CD8-positive, alpha-beta memory T cell (primary cell): ENCODE results near the gene CDC42EP5. TPM values are rescaled to one million over a fixed set of nuclear protein-coding genes. Genes with fewer than 3 reads are reported as not detected.

Experiments used
- CTCF ChIA-PET: fragments of 350-600 bp; sonication (Branson Sonifier 250); formaldehyde crosslinking; loops from one replicate; lab custom pipeline; 2021; ENCODE audit warnings: antibody characterized with exemption; lab: Charles Lee
- POLR2A ChIA-PET: fragments of 350-600 bp; sonication (Branson Sonifier 250); formaldehyde crosslinking; loops from one replicate; lab custom pipeline; 2021; ENCODE audit warnings: antibody characterized with exemption; lab: Charles Lee
- DNase-seq, 5 donors: peaks; one replicate each; pipeline versions ENCODE4 v3.0.0 to v3.0.0-alpha.2; 2020 to 2022; ENCODE audit warnings: mixed read lengths in 1 of 5
- H3K27ac ChIP-seq: one replicate; pipeline ENCODE4 v1.7.0; 2013; ENCODE audit warnings: low read depth, mild to moderate bottlenecking, low read length, moderate library complexity
- H3K27me3 ChIP-seq: 2 replicates; pipeline ENCODE4 v1.7.0; 2013; ENCODE audit warnings: low read length, mild to moderate bottlenecking; ENCODE audit not compliant: insufficient read depth, poor library complexity, severe bottlenecking
- H3K36me3 ChIP-seq: 2 replicates; pipeline ENCODE4 v1.7.0; 2013; ENCODE audit warnings: mild to moderate bottlenecking, low read length, moderate library complexity; ENCODE audit not compliant: insufficient read depth
- H3K4me1 ChIP-seq: 2 replicates; pipeline ENCODE4 v1.7.0; 2013; ENCODE audit warnings: mild to moderate bottlenecking, low read length, moderate library complexity; ENCODE audit not compliant: insufficient read depth
- H3K4me3 ChIP-seq: 2 replicates; pipeline ENCODE4 v1.7.0; 2013; ENCODE audit warnings: mild to moderate bottlenecking, low read length
- H3K9me3 ChIP-seq: 2 replicates; pipeline ENCODE4 v1.7.0; 2013; ENCODE audit warnings: mild to moderate bottlenecking, low read length
- H3K27ac Mint-ChIP-seq, 8 donors: one replicate each; pipeline ENCODE4 v1.8.0; 2020 to 2021; ENCODE audit warnings: mixed read lengths in 8 of 8, mild to moderate bottlenecking in 6 of 8, inconsistent platforms in 3 of 8, moderate library complexity in 3 of 8
- H3K27me3 Mint-ChIP-seq, 2 donors: one replicate each; pipeline ENCODE4 v1.8.0; 2020 to 2021; ENCODE audit warnings: mixed read lengths in 2 of 2, mild to moderate bottlenecking in 1 of 2, moderate library complexity in 1 of 2
- H3K36me3 Mint-ChIP-seq, 3 donors: one replicate each; pipeline ENCODE4 v1.8.0; 2020 to 2021; ENCODE audit warnings: mixed read lengths in 3 of 3, inconsistent platforms in 1 of 3, mild to moderate bottlenecking in 1 of 3
- H3K4me1 Mint-ChIP-seq, 3 donors: one replicate each; pipeline ENCODE4 v1.8.0; 2020 to 2021; ENCODE audit warnings: mixed read lengths in 3 of 3, inconsistent platforms in 1 of 3, mild to moderate bottlenecking in 1 of 3
- H3K4me3 Mint-ChIP-seq, 7 donors: one replicate each; pipeline ENCODE4 v1.8.0; 2020 to 2021; ENCODE audit warnings: mixed read lengths in 7 of 7, mild to moderate bottlenecking in 6 of 7, moderate library complexity in 4 of 7, inconsistent platforms in 2 of 7
- H3K9me3 Mint-ChIP-seq, 5 donors: one replicate each; pipeline ENCODE4 v1.8.0; 2020 to 2022; ENCODE audit warnings: mixed read lengths in 5 of 5, mild to moderate bottlenecking in 3 of 5, moderate library complexity in 2 of 5, inconsistent platforms in 1 of 5
- polyA plus RNA-seq: library from polyadenylated mRNA; unstranded; fragments of 300-500 nt; fragmentation: Illumina TruSeq; gene quantifications from one replicate; pipeline ENCODE4 v1.2.3, GENCODE V29; 2021
- total RNA-seq, 2 experiments: library from RNA; stranded (reverse); gene quantifications; one replicate each; pipeline ENCODE4 v1.2.3, GENCODE V29; 2021

The CDC42EP5 gene
- total and polyA plus RNA-seq, 3 experiments from 2014 or later = 0.44 to 1.1 TPM; not detected in 1

GRCh38 chr19:54439174-54439851, 33.8 kb downstream of the CDC42EP5 start:
- no peaks in the 10 kb centered on the region for H3K27me3 ChIP-seq
- H3K36me3 ChIP-seq = no peaks in the 10 kb centered on the region
- Mint-ChIP-seq H3K9me3 (no peaks in the 10 kb centered on the region), H3K36me3 (peaks cover 0 to 32% (median 6%) of the 10 kb centered on the region in 3 donors), H3K27me3 (no peaks in the 10 kb centered on the region), H3K4me1 (peaks cover 8 to 30% (median 24%) of the 10 kb centered on the region in 3 donors), H3K27ac (no peak overlapping the region), H3K4me3 (no peak overlapping the region)
- CTCF ChIA-PET = interaction anchor here (1.0 kb wide), 3 partner anchors 10 to 49 kb away, joined by 3 read pairs; partner anchors contain the start of gene LENG8
- H3K27ac ChIP-seq = no peak overlapping the region
- no peak overlapping the region for H3K4me3 ChIP-seq
- H3K9me3 ChIP-seq = no peaks in the 10 kb centered on the region
- POLR2A ChIA-PET = interaction anchor here (1.5 kb wide), 1 partner anchor 9 kb away, joined by 3 read pairs; the partner anchor contains the start of gene LENG8
- no peak for DNase-seq
- H3K4me1 ChIP-seq = no peaks in the 10 kb centered on the region

GRCh38 chr19:54436628-54437252, 36.4 kb downstream of the CDC42EP5 start:
- H3K9me3 Mint-ChIP-seq = no peaks in the 10 kb centered on the region
- ChIA-PET CTCF (interaction anchor here (1.0 kb wide), 1 partner anchor 170 kb away, joined by 3 read pairs; no protein-coding TSS in a partner anchor), POLR2A (no interaction called here)
- DNase-seq = no peak
- H3K27me3 Mint-ChIP-seq = no peaks in the 10 kb centered on the region
- Histone ChIP-seq H3K36me3 (no peaks in the 10 kb centered on the region), H3K27me3 (no peaks in the 10 kb centered on the region), H3K4me1 (no peaks in the 10 kb centered on the region), H3K27ac (no peak overlapping the region), H3K9me3 (no peaks in the 10 kb centered on the region), H3K4me3 (no peak overlapping the region)
- H3K4me3 Mint-ChIP-seq = no peak overlapping the region
- peaks cover 7 to 39% (median 20%) of the 10 kb centered on the region in 3 donors for H3K4me1 Mint-ChIP-seq
- H3K36me3 Mint-ChIP-seq = peaks cover 0 to 24% (median 2%) of the 10 kb centered on the region in 3 donors
- no peak overlapping the region for H3K27ac Mint-ChIP-seq

GRCh38 chr19:54436031-54436523, 37.0 kb downstream of the CDC42EP5 start:
- Mint-ChIP-seq H3K4me3 (no peak overlapping the region), H3K27ac (no peak overlapping the region), H3K27me3 (peaks cover 0 to 1% of the 10 kb centered on the region in 2 donors), H3K9me3 (no peaks in the 10 kb centered on the region), H3K36me3 (peaks cover 0 to 23% (median 2%) of the 10 kb centered on the region in 3 donors), H3K4me1 (peaks cover 8 to 43% (median 23%) of the 10 kb centered on the region in 3 donors)
- no peaks in the 10 kb centered on the region for H3K36me3 ChIP-seq
- no peak for DNase-seq
- no peaks in the 10 kb centered on the region for H3K27me3 ChIP-seq
- no peak overlapping the region for H3K27ac ChIP-seq
- no peaks in the 10 kb centered on the region for H3K9me3 ChIP-seq
- H3K4me1 ChIP-seq = peaks cover under 1% of the 10 kb centered on the region
- H3K4me3 ChIP-seq = no peak overlapping the region
- CTCF ChIA-PET = interaction anchor here (1.0 kb wide), 1 partner anchor 170 kb away, joined by 3 read pairs; no protein-coding TSS in a partner anchor
- POLR2A ChIA-PET = no interaction called here

GRCh38 chr19:54435551-54436016, 37.5 kb downstream of the CDC42EP5 start:
- peaks cover 10 to 43% (median 22%) of the 10 kb centered on the region in 3 donors for H3K4me1 Mint-ChIP-seq
- H3K4me3 ChIP-seq = no peak overlapping the region
- H3K9me3 Mint-ChIP-seq = no peaks in the 10 kb centered on the region
- peaks cover 0 to 3% of the 10 kb centered on the region in 2 donors for H3K27me3 Mint-ChIP-seq
- no peak overlapping the region for H3K27ac Mint-ChIP-seq
- H3K4me3 Mint-ChIP-seq = no peak overlapping the region
- peaks cover 0 to 20% (median 2%) of the 10 kb centered on the region in 3 donors for H3K36me3 Mint-ChIP-seq
- no peak for DNase-seq
- no peaks in the 10 kb centered on the region for H3K9me3 ChIP-seq
- ChIA-PET CTCF (no interaction called here), POLR2A (interaction anchor here (1.2 kb wide), 1 partner anchor 13 kb away, joined by 4 read pairs; no protein-coding TSS in a partner anchor)
- no peaks in the 10 kb centered on the region for H3K36me3 ChIP-seq
- peaks cover 5% of the 10 kb centered on the region for H3K4me1 ChIP-seq
- no peaks in the 10 kb centered on the region for H3K27me3 ChIP-seq
- no peak overlapping the region for H3K27ac ChIP-seq

DNA sequence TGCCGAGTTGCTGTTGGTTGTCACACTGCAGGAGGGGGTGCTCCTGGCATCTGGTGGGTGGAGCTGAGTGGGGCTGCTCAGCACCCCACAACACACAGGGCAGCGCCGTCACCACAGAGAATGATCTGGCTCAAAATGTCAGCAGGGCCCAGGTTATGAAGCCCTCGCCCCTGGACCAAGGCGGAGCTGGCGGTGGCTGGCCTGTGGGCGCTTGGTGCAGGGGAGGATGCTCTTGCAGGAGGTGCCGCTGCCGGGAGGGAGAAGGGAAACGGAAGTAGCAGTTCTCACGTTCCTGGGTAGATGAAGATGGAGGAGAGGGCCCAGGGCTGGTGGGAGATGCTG, 38.3 kb downstream of the CDC42EP5 start:
- Mint-ChIP-seq H3K4me3 (peak overlapping the region in 1 of 7 donors; percentile 67), H3K27me3 (peaks cover 0 to 3% of the 10 kb centered on the region in 2 donors), H3K36me3 (peaks cover 0 to 16% (median 2%) of the 10 kb centered on the region in 3 donors), H3K9me3 (no peaks in the 10 kb centered on the region), H3K27ac (peak overlapping the region in 4 of 8 donors; percentile 24 to 48 (median 29)), H3K4me1 (peaks cover 10 to 43% (median 20%) of the 10 kb centered on the region in 3 donors)
- ChIA-PET POLR2A (interaction anchor here (1.2 kb wide), 1 partner anchor 14 kb away, joined by 4 read pairs; no protein-coding TSS in a partner anchor), CTCF (no interaction called here)
- Histone ChIP-seq H3K27me3 (no peaks in the 10 kb centered on the region), H3K36me3 (no peaks in the 10 kb centered on the region), H3K4me3 (no peak overlapping the region), H3K4me1 (peaks cover 11% of the 10 kb centered on the region), H3K9me3 (no peaks in the 10 kb centered on the region), H3K27ac (no peak overlapping the region)
- no peak for DNase-seq

- no peaks in the 10 kb centered on the region for H3K9me3 Mint-ChIP-seq
- H3K27me3 ChIP-seq = no peaks in the 10 kb centered on the region
- CTCF ChIA-PET = interaction anchor here (0.7 to 1.3 kb wide), 2 partner anchors 14 to 29 kb away, joined by 3 read pairs; no protein-coding TSS in a partner anchor
- H3K4me1 Mint-ChIP-seq = peaks cover 10 to 43% (median 20%) of the 10 kb centered on the region in 3 donors
- H3K27me3 Mint-ChIP-seq = peaks cover 2 to 3% of the 10 kb centered on the region in 2 donors
- no peak overlapping the region for H3K4me3 ChIP-seq
- POLR2A ChIA-PET = interaction anchor here (1.2 kb wide), 1 partner anchor 14 kb away, joined by 4 read pairs; no protein-coding TSS in a partner anchor
- H3K9me3 ChIP-seq = no peaks in the 10 kb centered on the region
- no peak overlapping the region for H3K27ac ChIP-seq
- H3K27ac Mint-ChIP-seq = peak overlapping the region in 2 of 8 donors; percentile 43 to 58
- peaks cover 0 to 14% (median 2%) of the 10 kb centered on the region in 3 donors for H3K36me3 Mint-ChIP-seq
- peaks cover 11% of the 10 kb centered on the region for H3K4me1 ChIP-seq
- no peak for DNase-seq
- H3K4me3 Mint-ChIP-seq = peak overlapping the region in 1 of 7 donors; percentile 67
- no peaks in the 10 kb centered on the region for H3K36me3 ChIP-seq
Observed at GRCh38 chr19:54434112-54434872, 38.8 kb downstream of the CDC42EP5 start.

DNA sequence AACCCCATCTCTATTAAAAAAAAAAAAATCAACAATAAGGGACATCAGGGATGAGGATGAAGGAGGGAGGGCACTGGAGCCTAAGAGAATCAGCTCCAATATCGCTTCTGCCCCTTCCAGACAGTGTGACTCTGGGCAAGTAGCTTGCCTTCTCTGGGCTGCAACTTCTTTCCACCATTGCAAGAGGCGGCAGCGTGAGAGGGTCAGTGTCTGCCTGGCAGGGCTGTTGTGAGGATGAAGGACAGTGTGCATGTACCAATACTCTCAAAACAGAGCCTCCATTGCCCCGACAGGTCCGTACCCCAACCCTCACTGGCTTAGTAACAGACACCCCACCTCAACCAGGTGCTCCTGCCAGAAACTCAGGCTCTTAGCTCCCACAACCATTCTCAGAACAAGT, 39.4 kb downstream of the CDC42EP5 start:
- Histone ChIP-seq H3K36me3 (no peaks in the 10 kb centered on the region), H3K9me3 (no peaks in the 10 kb centered on the region), H3K4me1 (peaks cover 11% of the 10 kb centered on the region), H3K4me3 (no peak overlapping the region), H3K27me3 (no peaks in the 10 kb centered on the region), H3K27ac (no peak overlapping the region)
- Mint-ChIP-seq H3K4me3 (no peak overlapping the region), H3K9me3 (no peaks in the 10 kb centered on the region), H3K36me3 (peaks cover 0 to 8% (median 0%) of the 10 kb centered on the region in 3 donors), H3K4me1 (peaks cover 10 to 43% (median 20%) of the 10 kb centered on the region in 3 donors), H3K27me3 (peaks cover 6 to 7% of the 10 kb centered on the region in 2 donors), H3K27ac (peak overlapping the region in 2 of 8 donors; percentile 43 to 58)
- ChIA-PET CTCF (interaction anchor here (0.7 to 1.3 kb wide), 3 partner anchors 13 to 29 kb away, joined by 3 read pairs; no protein-coding TSS in a partner anchor), POLR2A (no interaction called here)
- no peak for DNase-seq
